Transverse colon (tissue), 4 donors: ENCODE data around the gene JOSD1.

Source experiments
- EP300 ChIP-seq: sonication (generic); formaldehyde crosslinking; IDR thresholded peaks from one replicate; pipeline ENCODE4 v1.6.1; 2017; ENCODE audit warnings: antibody characterized with exemption, low read depth
- POLR2A ChIP-seq: fragments of 450-650 bp; IDR thresholded peaks from one replicate; pipeline ENCODE4 v1.6.1; 2016; ENCODE audit warnings: antibody characterized with exemption, mild to moderate bottlenecking, moderate library complexity
- POLR2AphosphoS5 ChIP-seq, 3 donors: sonication (generic); formaldehyde crosslinking; IDR thresholded peaks; one replicate each; pipeline ENCODE4 v1.6.1; 2016; ENCODE audit warnings: antibody characterized with exemption in 3 of 3
- TF ChIP-seq, protein P1 (sequence below), 5 experiments: fragments of 200-600 bp in 3 of 5; fragments of 450-650 bp in 2 of 5; sonication (generic) in 3 of 5; IDR thresholded peaks; 1 replicate in 2 of 5; 2 replicates in 3 of 5; pipeline ENCODE4 v1.5.1; 2016 to 2017; ENCODE audit warnings: antibody characterized with exemption in 5 of 5, inconsistent platforms in 3 of 5, mild to moderate bottlenecking in 2 of 5, moderate library complexity in 1 of 5

DNA sequence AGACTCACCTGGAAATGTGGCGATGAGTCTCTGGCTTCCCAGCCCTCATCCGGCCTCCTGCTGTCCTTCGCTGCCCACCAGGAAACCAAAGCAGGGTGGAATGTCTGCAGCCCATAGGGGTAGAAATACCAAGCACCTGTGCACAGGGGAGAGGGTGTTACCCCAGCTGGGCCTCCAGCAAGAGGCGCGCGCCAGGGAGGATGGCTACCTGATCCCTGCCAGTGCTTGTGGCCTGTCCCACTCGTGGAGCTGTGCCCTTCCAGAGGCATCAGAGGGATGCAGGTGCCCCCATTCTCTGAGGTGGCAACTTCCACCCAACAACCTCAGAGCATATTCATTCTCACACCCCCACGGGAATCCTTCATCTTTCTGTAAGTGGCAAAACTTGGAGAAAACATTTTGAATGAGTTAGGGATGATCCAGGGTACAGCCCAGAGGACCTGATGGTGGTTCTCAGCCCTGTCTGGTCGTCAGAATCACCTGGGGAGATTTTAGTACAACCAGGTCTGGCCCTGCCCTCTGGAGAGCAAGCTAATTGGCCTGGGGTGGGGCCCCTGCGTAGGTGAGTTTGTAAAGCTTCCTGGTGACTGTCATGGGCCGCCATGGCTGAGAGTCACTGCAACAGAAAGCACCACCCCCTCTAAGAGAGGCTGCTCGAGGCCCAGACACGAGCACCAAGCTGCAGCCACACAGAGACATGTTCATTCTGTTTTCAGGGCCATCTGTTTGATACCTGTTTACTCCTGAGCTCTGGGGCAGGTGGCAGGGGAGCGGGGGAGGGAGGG is 45.1 kb upstream of the JOSD1 start:
- TF ChIP-seq POLR2AphosphoS5 (IDR thresholded peaks at IDR 0.05) (no peak), POLR2A (no peak), EP300 (no peak)
- TF ChIP-seq, protein P1, sequence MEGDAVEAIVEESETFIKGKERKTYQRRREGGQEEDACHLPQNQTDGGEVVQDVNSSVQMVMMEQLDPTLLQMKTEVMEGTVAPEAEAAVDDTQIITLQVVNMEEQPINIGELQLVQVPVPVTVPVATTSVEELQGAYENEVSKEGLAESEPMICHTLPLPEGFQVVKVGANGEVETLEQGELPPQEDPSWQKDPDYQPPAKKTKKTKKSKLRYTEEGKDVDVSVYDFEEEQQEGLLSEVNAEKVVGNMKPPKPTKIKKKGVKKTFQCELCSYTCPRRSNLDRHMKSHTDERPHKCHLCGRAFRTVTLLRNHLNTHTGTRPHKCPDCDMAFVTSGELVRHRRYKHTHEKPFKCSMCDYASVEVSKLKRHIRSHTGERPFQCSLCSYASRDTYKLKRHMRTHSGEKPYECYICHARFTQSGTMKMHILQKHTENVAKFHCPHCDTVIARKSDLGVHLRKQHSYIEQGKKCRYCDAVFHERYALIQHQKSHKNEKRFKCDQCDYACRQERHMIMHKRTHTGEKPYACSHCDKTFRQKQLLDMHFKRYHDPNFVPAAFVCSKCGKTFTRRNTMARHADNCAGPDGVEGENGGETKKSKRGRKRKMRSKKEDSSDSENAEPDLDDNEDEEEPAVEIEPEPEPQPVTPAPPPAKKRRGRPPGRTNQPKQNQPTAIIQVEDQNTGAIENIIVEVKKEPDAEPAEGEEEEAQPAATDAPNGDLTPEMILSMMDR (IDR thresholded peaks at IDR 0.05) = no peak
